Stimulated activated CD4-positive, alpha-beta T cell treated with anti-CD3 and anti-CD28 coated beads, Interleukin-15, amount 100 ng/mL, for 1 hour (primary cell): Measurements from ENCODE around the gene PSRC1.

Source experiments
- DNase-seq, 2 donors: peaks; one replicate each; pipeline ENCODE4 v3.0.0-alpha.2; 2020; ENCODE audit warnings: low read depth in 1 of 2, low spot score in 1 of 2

The PSRC1 gene

GRCh38 chr1:109259674-109260557, 23.0 kb downstream of the PSRC1 start:
- DNase-seq, result no peak

DNA sequence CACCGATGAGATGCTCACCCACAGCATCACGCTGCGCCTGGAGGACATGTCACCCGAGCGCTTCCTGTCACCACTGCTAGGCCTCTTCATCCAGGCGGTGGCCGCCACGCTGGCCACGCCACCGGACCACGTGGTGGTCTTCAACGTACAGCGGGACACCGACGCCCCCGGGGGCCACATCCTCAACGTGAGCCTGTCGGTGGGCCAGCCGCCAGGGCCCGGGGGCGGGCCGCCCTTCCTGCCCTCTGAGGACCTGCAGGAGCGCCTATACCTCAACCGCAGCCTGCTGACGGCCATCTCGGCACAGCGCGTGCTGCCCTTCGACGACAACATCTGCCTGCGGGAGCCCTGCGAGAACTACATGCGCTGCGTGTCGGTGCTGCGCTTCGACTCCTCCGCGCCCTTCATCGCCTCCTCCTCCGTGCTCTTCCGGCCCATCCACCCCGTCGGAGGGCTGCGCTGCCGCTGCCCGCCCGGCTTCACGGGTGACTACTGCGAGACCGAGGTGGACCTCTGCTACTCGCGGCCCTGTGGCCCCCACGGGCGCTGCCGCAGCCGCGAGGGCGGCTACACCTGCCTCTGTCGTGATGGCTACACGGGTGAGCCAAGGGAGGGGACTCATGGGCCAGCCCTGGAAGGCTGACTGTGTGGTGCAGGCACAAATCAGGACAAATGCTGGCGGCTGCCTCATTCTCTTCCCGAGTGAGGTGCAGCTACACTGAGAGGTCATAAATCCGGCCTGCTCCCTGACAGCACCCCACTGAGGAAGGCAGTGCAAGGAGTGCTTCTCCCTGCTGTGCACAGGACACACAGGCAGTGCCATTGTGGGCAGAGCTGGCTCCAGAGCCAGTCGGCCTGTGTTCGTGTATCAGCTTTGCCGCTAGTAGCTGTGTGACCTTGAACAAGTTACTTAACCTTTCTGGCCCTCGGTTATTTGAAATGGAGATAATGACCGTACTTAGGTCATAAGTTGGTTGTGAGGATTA, 24.2 kb downstream of the PSRC1 start:
- DNase-seq, result no peak

- DNase-seq, result no peak
Observed at GRCh38 chr1:109257682-109258421, 25.1 kb downstream of the PSRC1 start.

GRCh38 chr1:109256971-109257681, 25.8 kb downstream of the PSRC1 start:
- no peak for DNase-seq

GRCh38 chr1:109256085-109256484, 26.9 kb downstream of the PSRC1 start:
- no peak for DNase-seq

DNA sequence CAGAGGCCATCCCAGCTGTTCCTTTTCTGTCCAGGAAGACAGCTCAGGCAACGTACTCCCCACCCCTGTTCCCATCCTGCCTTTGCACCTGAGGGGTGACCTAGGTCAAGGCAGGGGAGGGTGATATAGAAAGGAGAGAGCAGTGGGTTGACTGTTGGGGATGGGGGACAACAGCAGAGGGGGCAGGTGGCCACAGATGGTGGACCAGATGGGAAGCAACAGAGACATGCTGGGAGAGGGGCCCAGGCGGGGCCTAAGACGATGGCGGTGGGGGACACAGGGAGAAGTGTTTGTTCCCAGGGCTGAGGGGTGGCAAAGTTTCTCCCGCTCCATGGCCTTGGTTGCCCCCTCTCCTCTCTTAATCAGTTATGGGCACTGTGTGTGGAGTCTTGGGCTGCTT, 27.3 kb downstream of the PSRC1 start:
- DNase-seq, result no peak

DNA sequence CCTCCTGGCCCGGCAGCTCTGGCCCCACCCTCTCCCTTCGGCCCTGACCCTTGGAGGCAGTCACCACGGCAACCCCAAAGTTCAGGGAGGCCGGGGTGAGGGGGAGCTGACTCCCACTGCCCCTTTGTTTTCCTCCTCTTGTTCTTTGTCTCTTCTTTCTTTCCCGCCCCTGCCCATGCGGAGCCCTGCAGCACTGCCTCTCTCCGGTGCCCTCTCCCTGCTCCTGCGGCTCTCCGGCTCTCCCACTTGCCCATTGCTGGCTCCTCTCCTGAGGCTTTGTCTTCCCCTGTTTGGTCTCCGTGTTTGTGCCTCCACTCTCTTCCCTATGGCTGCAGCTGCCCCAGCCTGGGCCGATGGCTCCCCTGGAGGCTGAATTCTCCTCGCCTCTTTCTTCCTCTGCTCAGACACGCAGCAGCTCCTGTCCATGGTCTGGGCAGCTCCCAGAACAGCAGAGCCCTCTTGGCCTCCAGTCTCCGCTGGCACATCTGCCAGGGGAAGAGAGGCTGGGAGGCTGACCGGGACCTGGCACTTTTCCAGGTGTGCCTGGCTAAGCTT, 27.8 kb downstream of the PSRC1 start:
- DNase-seq, result no peak

- no peak for DNase-seq
Observed at GRCh38 chr1:109254621-109255096, 28.3 kb downstream of the PSRC1 start.

DNA sequence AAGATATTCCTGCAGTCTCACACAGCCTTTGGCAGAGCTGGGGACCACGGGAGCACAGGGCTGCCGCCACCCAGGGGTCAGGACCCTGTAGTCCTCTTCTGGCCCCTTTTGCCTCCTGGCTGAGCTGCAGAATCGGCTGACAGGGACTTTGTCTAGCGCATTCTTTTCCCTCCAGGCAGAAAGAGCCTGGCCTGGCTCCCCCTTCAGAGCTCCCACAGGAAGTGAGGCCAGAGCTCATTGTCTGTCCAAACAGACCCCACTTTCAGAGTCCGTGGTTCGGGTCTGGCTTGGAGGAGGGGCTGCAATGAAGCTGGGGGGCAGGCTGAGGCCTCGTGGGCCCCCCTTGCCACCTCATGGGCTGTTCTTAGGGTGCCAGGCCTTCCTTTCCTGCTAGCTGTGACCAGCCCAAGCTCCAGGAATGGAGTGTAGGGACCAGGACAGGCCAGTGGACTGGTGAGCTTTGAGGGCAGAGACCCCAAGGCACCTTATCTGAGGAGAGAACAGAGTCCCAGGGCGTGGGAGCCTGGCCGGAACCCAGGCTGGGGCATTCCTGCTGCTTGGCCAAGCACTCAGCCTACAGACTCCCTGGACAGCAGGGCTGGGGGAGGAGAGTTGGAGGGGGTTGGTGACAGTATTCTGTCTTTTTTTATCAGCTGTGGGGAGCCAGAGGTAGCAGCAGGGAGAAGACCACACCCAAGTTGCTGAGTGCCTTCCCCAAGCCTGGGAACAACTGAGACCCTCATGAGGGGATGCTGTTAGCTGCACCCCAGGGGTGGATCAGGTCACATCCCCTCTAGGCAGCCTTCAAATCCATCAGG, 28.9 kb downstream of the PSRC1 start:
- DNase-seq, result no peak

- no peak for DNase-seq
Observed at GRCh38 chr1:109252893-109253802, 29.8 kb downstream of the PSRC1 start.

DNA sequence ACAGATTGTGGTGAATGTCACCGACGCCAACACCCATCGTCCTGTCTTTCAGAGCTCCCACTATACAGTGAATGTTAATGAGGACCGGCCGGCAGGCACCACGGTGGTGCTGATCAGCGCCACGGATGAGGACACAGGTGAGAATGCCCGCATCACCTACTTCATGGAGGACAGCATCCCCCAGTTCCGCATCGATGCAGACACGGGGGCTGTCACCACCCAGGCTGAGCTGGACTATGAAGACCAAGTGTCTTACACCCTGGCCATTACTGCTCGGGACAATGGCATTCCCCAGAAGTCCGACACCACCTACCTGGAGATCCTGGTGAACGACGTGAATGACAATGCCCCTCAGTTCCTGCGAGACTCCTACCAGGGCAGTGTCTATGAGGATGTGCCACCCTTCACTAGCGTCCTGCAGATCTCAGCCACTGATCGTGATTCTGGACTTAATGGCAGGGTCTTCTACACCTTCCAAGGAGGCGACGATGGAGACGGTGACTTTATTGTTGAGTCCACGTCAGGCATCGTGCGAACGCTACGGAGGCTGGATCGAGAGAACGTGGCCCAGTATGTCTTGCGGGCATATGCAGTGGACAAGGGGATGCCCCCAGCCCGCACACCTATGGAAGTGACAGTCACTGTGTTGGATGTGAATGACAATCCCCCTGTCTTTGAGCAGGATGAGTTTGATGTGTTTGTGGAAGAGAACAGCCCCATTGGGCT, 30.6 kb downstream of the PSRC1 start:
- DNase-seq, result no peak

DNA sequence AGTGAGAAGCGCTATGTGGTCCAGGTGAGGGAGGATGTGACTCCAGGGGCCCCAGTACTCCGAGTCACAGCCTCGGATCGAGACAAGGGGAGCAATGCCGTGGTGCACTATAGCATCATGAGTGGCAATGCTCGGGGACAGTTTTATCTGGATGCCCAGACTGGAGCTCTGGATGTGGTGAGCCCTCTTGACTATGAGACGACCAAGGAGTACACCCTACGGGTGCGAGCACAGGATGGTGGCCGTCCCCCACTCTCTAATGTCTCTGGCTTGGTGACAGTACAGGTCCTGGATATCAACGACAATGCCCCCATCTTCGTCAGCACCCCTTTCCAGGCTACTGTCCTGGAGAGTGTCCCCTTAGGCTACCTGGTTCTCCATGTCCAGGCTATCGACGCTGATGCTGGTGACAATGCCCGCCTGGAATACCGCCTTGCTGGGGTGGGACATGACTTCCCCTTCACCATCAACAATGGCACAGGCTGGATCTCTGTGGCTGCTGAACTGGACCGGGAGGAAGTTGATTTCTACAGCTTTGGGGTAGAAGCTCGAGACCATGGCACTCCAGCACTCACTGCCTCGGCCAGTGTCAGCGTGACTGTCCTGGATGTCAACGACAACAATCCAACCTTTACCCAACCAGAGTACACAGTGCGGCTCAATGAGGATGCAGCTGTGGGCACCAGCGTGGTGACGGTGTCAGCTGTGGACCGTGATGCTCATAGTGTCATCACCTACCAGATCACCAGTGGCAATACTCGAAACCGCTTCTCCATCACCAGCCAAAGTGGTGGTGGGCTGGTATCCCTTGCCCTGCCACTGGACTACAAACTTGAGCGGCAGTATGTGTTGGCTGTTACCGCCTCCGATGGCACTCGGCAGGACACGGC, 31.4 kb downstream of the PSRC1 start:
- DNase-seq, result no peak

- DNase-seq, result no peak
Observed at GRCh38 chr1:109250454-109251276, 32.3 kb downstream of the PSRC1 start.

DNA sequence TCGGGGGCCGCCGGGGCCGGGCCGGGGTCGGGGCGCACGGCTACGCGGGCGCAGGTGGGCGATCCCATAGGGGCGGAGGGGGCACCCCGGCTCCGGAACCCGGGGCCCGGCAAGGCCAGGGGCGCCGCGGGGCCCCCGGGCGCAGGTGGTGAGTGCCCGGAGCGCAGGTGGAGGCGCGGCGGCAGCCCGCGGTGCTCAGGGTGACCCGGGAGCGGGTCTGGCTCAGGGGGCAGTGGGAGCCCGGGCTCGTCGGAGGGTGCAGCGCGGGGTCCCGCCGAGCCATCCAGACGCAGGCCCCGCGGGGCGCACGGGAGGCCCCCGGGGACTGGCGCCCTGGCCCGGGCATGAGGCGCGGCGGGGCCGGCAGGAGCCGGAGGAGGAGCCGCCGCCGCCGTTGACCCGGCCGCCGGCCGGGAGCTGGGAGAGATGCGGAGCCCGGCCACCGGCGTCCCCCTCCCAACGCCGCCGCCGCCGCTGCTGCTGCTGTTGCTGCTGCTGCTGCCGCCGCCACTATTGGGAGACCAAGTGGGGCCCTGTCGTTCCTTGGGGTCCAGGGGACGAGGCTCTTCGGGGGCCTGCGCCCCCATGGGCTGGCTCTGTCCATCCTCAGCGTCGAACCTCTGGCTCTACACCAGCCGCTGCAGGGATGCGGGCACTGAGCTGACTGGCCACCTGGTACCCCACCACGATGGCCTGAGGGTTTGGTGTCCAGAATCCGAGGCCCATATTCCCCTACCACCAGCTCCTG, 33.1 kb downstream of the PSRC1 start:
- no peak for DNase-seq
